ENCODE measurements around the gene CCDC3. TPM values are rescaled to one million over a fixed set of nuclear protein-coding genes. Genes with fewer than 3 reads are reported as not detected.

CCDC3 gene
- total and polyA plus RNA-seq, 2 of the 4 experiments (the other 2 are of a cell fraction), result 0.29 to 0.36 TPM

- no peak for TF ChIP-seq NFE2L2 (IDR thresholded peaks at IDR 0.05; ENCODE audit: low read depth, low read length)
- TF ChIP-seq SMC3 (IDR thresholded peaks at IDR 0.05; ENCODE audit: low read depth, low read length), result no peak
- no peak for TF ChIP-seq CHD1 (IDR thresholded peaks at IDR 0.05; ENCODE audit: low read depth, low read length)
- TF ChIP-seq MXI1 (IDR thresholded peaks at IDR 0.05; ENCODE audit: borderline replicate concordance, low read depth, low read length), result no peak
- TF ChIP-seq RFX5 (IDR thresholded peaks at IDR 0.05; ENCODE audit: low read depth, low read length), result no peak
- no peak for TF ChIP-seq MAZ (IDR thresholded peaks at IDR 0.05; ENCODE audit: borderline replicate concordance, low read depth, low read length)
Measured at GRCh38 chr10:12848439-12849173, 152.9 kb downstream of the CCDC3 start (continued).
